B cell (primary cell): ENCODE data around the gene ERLEC1. TPM values are rescaled to one million over a fixed set of nuclear protein-coding genes. Genes with fewer than 3 reads are reported as not detected.

Experiments used
- ATAC-seq: fragments of 200-7000 bp; cut with Tn5 transposase; one replicate; pipeline ENCODE4 v1.10.0; 2021; ENCODE audit warnings: low read depth, mild to moderate bottlenecking, moderate number of reproducible peaks, moderate library complexity
- CTCF ChIA-PET: fragments of 350-600 bp; sonication (Branson Sonifier 250); formaldehyde crosslinking; loops from one replicate; lab custom pipeline; 2021; ENCODE audit warnings: antibody characterized with exemption, inconsistent platforms; lab: Charles Lee
- POLR2A ChIA-PET: fragments of 350-600 bp; sonication (Branson Sonifier 250); formaldehyde crosslinking; loops from one replicate; lab custom pipeline; 2021; ENCODE audit warnings: antibody characterized with exemption; lab: Charles Lee
- DNase-seq: peaks from one replicate; pipeline ENCODE4 v3.0.0; 2013
- H2AFZ ChIP-seq: 2 replicates; pipeline ENCODE4 v1.6.1; 2012; ENCODE audit warnings: mild to moderate bottlenecking, low read depth, low read length; ENCODE audit not compliant: insufficient read depth, poor library complexity, severe bottlenecking
- H3K27ac ChIP-seq, 2 donors: 1 replicate in 1 of 2; 2 replicates in 1 of 2; pipeline ENCODE4 v1.5.1; 2012 to 2013; ENCODE audit warnings: low read length in 2 of 2, mild to moderate bottlenecking in 2 of 2, moderate library complexity in 1 of 2
- H3K27me3 ChIP-seq, 4 experiments: fragments of 200-600 bp in 1 of 4; sonication (generic) in 1 of 4; replicated peaks in 1 of 4; 1 replicate in 2 of 4; 2 replicates in 2 of 4; pipeline versions ENCODE4 v1.6.1 to v1.7.0; 2013 to 2016; ENCODE audit warnings: low read length in 3 of 4, mild to moderate bottlenecking in 2 of 4, mixed read lengths in 1 of 4, moderate library complexity in 1 of 4; ENCODE audit not compliant: insufficient read depth in 4 of 4, control insufficient read depth in 3 of 4; ENCODE audit errors: control extremely low read depth in 1 of 4
- H3K36me3 ChIP-seq, 2 experiments: replicated peaks in 1 of 2; 1 replicate in 1 of 2; 2 replicates in 1 of 2; pipeline versions ENCODE4 v1.6.1 to v1.7.1; 2013; ENCODE audit warnings: low read length in 1 of 2; ENCODE audit not compliant: insufficient read depth in 2 of 2, control insufficient read depth in 1 of 2; ENCODE audit errors: control extremely low read depth in 1 of 2, extremely low read depth in 1 of 2
- H3K4me1 ChIP-seq, 2 donors: fragments of 200-600 bp in 1 of 2; sonication (generic) in 1 of 2; 1 replicate in 1 of 2; 2 replicates in 1 of 2; pipeline versions ENCODE4 v1.5.1 to v1.6.1; 2013 to 2017; ENCODE audit warnings: low read length in 2 of 2; ENCODE audit not compliant: control insufficient read depth in 2 of 2, insufficient read depth in 2 of 2
- H3K4me2 ChIP-seq: replicated peaks from 2 replicates; pipeline ENCODE3; 2012; ENCODE audit warnings: mild to moderate bottlenecking, low read depth, low read length; ENCODE audit not compliant: poor library complexity, severe bottlenecking
- H3K4me3 ChIP-seq, 5 experiments: fragments of 200-600 bp in 1 of 5; sonication (generic) in 1 of 5; 1 replicate in 3 of 5; 2 replicates in 2 of 5; pipeline versions ENCODE4 v1.5.1 to v1.7.0; 2011 to 2016; ENCODE audit warnings: low read length in 4 of 5, mild to moderate bottlenecking in 4 of 5, low read depth in 2 of 5, control low read depth in 1 of 5, moderate library complexity in 1 of 5; ENCODE audit not compliant: insufficient read depth in 1 of 5; ENCODE audit errors: control extremely low read depth in 1 of 5, extremely low read depth in 1 of 5
- H3K79me2 ChIP-seq: fragments of 200-600 bp; sonication (generic); one replicate; pipeline ENCODE4 v1.6.0; 2016; ENCODE audit warnings: low read length; ENCODE audit not compliant: control insufficient read depth, insufficient read depth
- H3K9ac ChIP-seq: fragments of 200-600 bp; sonication (generic); 2 replicates; pipeline ENCODE4 v1.6.1; 2017; ENCODE audit warnings: mild to moderate bottlenecking, low read length, moderate library complexity
- H3K9me3 ChIP-seq, 3 donors: one replicate each; pipeline versions ENCODE4 v1.6.1 to v1.7.1; 2013; ENCODE audit warnings: low read length in 2 of 3; ENCODE audit not compliant: control insufficient read depth in 2 of 3, insufficient read depth in 1 of 3; ENCODE audit errors: control extremely low read depth in 1 of 3
- H4K20me1 ChIP-seq: 2 replicates; pipeline ENCODE4 v1.6.0; 2012; ENCODE audit warnings: mild to moderate bottlenecking, low read length; ENCODE audit not compliant: insufficient read depth, control insufficient read depth, poor library complexity, severe bottlenecking
- H3K27ac Mint-ChIP-seq: one replicate; pipeline ENCODE4 v1.8.0; 2021; ENCODE audit warnings: mixed read lengths
- H3K27me3 Mint-ChIP-seq: one replicate; pipeline ENCODE4 v1.8.0; 2021; ENCODE audit warnings: mixed read lengths
- H3K4me1 Mint-ChIP-seq: one replicate; pipeline ENCODE4 v1.8.0; 2021; ENCODE audit warnings: mixed read lengths
- H3K4me3 Mint-ChIP-seq: one replicate; pipeline ENCODE4 v1.8.0; 2021; ENCODE audit warnings: mixed read lengths
- H3K9me3 Mint-ChIP-seq: one replicate; pipeline ENCODE4 v1.8.0; 2022; ENCODE audit warnings: mixed read lengths; ENCODE audit not compliant: insufficient read depth
- EZH2 ChIP-seq: IDR thresholded peaks from 2 replicates; pipeline ENCODE4 v1.6.1; 2012; ENCODE audit warnings: borderline replicate concordance, low read depth, mild to moderate bottlenecking, moderate library complexity, low read length; ENCODE audit not compliant: insufficient read depth, poor library complexity, severe bottlenecking
- WGBS: methylation state at CpG from one replicate; pipeline ENCODE4 v1.1.5; 2013; ENCODE audit warnings: missing lambda C conversion rate; ENCODE audit not compliant: insufficient coverage; 5-methylcytosine and 5-hydroxymethylcytosine counted together
- intact Hi-C: fragments of 100-400 bp; cut with micrococcal nuclease; formaldehyde crosslinking; loops from one replicate; pipeline ENCODE4 v1.10.0; 2022
- polyA plus RNA-seq: library from polyadenylated mRNA; depleted of rRNA; stranded (reverse); fragments of >200 nt; gene quantifications from 2 replicates; pipeline ENCODE4 v1.2.3, GENCODE V29; 2012
- total RNA-seq, 2 donors: library from RNA; stranded (reverse); fragments of 120-200 nt in 1 of 2; gene quantifications; 1 replicate in 1 of 2; 2 replicates in 1 of 2; pipeline versions ENCODE4 v1.2.3 to v1.2.4, GENCODE V29; 2013 to 2022
- TF ChIP-seq, protein P1 (sequence below): fragments of 200-600 bp; IDR thresholded peaks from one replicate; pipeline ENCODE4 v1.8.0; 2022; ENCODE audit warnings: antibody characterized with exemption, mild to moderate bottlenecking

Gene ERLEC1
- total and polyA plus RNA-seq, 2 donors (not counting 1 experiment from before 2014, with no cell fraction given) = 20.4 to 22.9 TPM

DNA sequence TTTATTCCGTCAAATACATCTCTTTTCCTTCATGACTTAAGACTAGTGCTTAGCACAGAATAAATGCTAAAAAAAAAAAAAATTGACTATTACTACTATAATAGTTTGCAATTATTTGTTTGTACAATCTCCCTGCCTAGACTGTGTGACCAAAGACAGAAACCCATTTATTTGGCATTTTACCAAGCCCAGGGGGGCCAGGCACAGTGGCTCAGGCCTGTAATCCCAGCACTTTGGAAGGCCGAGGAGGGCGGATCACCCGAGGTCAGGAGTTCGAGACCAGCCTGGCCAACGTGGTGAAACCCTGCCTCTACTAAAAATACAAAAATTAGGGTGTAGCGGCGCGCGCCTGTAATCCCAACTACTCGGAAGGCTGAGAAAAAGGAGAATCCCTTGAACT, 1.5 kb upstream of the ERLEC1 start:
- Histone ChIP-seq H3K27me3 (no peaks in the 10 kb centered on the region), H3K79me2 (peaks cover 99% of the 10 kb centered on the region), H3K36me3 (peaks cover 3% of the 10 kb centered on the region in 2 experiments), H2AFZ (no peak overlapping the region), H3K4me1 (peaks cover 29 to 33% of the 10 kb centered on the region in 2 donors), H3K4me2 (peak overlapping the region; percentile 82), H3K4me3 (peak overlapping the region in 1 of 5 experiments; percentile 77), H3K9ac (peak overlapping the region; percentile 88), H4K20me1 (peaks cover 13% of the 10 kb centered on the region), H3K9me3 (no peaks in the 10 kb centered on the region), H3K27ac (no peak overlapping the region)
- intact Hi-C loops = loop anchor here (5.0 to 10.0 kb wide), 4 partner anchors 187 to 549 kb away; partner anchors contain the start of genes ACYP2 and PSME4
- POLR2A ChIA-PET = interaction anchor here (0.5 to 1.9 kb wide), 2 partner anchors 18 to 774 kb away, joined by 6 to 17 read pairs; partner anchors contain the start of gene CHAC2
- 92% methylated on average over 4 of the region's 11 CpGs for WGBS
- H3K27ac Mint-ChIP-seq = peak overlapping the region; percentile 15
- H3K9me3 Mint-ChIP-seq = no peaks in the 10 kb centered on the region
- DNase-seq (no peak), ATAC-seq (no peak)
- H3K27me3 Mint-ChIP-seq = no peaks in the 10 kb centered on the region
- peaks cover 51% of the 10 kb centered on the region for H3K4me1 Mint-ChIP-seq
- TF ChIP-seq, protein P1, sequence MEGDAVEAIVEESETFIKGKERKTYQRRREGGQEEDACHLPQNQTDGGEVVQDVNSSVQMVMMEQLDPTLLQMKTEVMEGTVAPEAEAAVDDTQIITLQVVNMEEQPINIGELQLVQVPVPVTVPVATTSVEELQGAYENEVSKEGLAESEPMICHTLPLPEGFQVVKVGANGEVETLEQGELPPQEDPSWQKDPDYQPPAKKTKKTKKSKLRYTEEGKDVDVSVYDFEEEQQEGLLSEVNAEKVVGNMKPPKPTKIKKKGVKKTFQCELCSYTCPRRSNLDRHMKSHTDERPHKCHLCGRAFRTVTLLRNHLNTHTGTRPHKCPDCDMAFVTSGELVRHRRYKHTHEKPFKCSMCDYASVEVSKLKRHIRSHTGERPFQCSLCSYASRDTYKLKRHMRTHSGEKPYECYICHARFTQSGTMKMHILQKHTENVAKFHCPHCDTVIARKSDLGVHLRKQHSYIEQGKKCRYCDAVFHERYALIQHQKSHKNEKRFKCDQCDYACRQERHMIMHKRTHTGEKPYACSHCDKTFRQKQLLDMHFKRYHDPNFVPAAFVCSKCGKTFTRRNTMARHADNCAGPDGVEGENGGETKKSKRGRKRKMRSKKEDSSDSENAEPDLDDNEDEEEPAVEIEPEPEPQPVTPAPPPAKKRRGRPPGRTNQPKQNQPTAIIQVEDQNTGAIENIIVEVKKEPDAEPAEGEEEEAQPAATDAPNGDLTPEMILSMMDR = no peak
- TF ChIP-seq EZH2 = no peak
- CTCF ChIA-PET = interaction anchor here (2.2 kb wide), 1 partner anchor 18 kb away, joined by 5 read pairs; the partner anchor contains the start of gene CHAC2
- peak overlapping the region; percentile 98 for H3K4me3 Mint-ChIP-seq

- peak overlapping the region; percentile 80 to 88 for H3K27ac ChIP-seq
- under 1% methylated on average over 14 of the region's 18 CpGs for WGBS
- peaks cover 98% of the 10 kb centered on the region for H3K79me2 ChIP-seq
- peaks cover 0 to 3% of the 10 kb centered on the region in 2 experiments for H3K36me3 ChIP-seq
- peak overlapping the region; percentile 92 for H3K27ac Mint-ChIP-seq
- H2AFZ ChIP-seq = peak overlapping the region; percentile 88
- no peaks in the 10 kb centered on the region for H3K9me3 Mint-ChIP-seq
- TF ChIP-seq EZH2 = no peak
- TF ChIP-seq, protein P1 = no peak
- peak overlapping the region; percentile 88 for H3K9ac ChIP-seq
- peaks cover 5% of the 10 kb centered on the region for H4K20me1 ChIP-seq
- peaks cover 57% of the 10 kb centered on the region for H3K4me1 Mint-ChIP-seq
- intact Hi-C loops = loop anchor here (2.0 to 10.0 kb wide), 5 partner anchors 186 to 936 kb away; partner anchors contain the start of genes ACYP2, EML6 and PSME4
- POLR2A ChIA-PET = interaction anchor here (0.6 to 1.9 kb wide), 2 partner anchors 19 to 314 kb away, joined by 7 to 17 read pairs; partner anchors contain the start of gene CHAC2
- no peak for DNase-seq
- H3K9me3 ChIP-seq = no peaks in the 10 kb centered on the region
- no peaks in the 10 kb centered on the region for H3K27me3 Mint-ChIP-seq
- H3K4me2 ChIP-seq = peak overlapping the region; percentile 82
- peaks cover 29 to 33% of the 10 kb centered on the region in 2 donors for H3K4me1 ChIP-seq
- H3K27me3 ChIP-seq = no peaks in the 10 kb centered on the region
- peak overlapping the region; percentile 77 to 98 (median 93) for H3K4me3 ChIP-seq
- CTCF ChIA-PET = interaction anchor here (1.4 to 2.3 kb wide), 2 partner anchors 17 to 19 kb away, joined by 3 to 16 read pairs; partner anchors contain the start of gene CHAC2
- ATAC-seq = peak; percentile 5
- H3K4me3 Mint-ChIP-seq = peak overlapping the region; percentile 98
Measured at GRCh38 chr2:53786352-53786704, 516 bp upstream of the ERLEC1 start.
